GM12878 (cell line): ENCODE data around the gene FAM120AOS. TPM values are rescaled to one million over a fixed set of nuclear protein-coding genes. Genes with fewer than 3 reads are reported as not detected.

ENCODE experiments used
- ATAC-seq: fragments of 200-7000 bp; cut with Tn5 transposase; 3 replicates; pipeline ENCODE4 v1.9.1; 2020; ENCODE audit warnings: mild to moderate bottlenecking, moderate library complexity
- BruUV-seq: library from RNA; stranded (reverse); fragments of 400-500 nt; replicated peaks from 2 replicates; lab custom pipeline; 2021; lab: Mats Ljungman, UMichigan
- CTCF ChIA-PET: fragments of 300-600 bp; sonication (Branson Sonifier 250); formaldehyde crosslinking; extraction: SDS; loops from one replicate; lab custom pipeline; 2021; ENCODE audit warnings: inconsistent platforms; lab: Yijun Ruan, JAX
- POLR2A ChIA-PET: fragments of 350-600 bp; formaldehyde crosslinking; extraction: SDS; loops from one replicate; lab custom pipeline; 2021; ENCODE audit warnings: inconsistent platforms; lab: Charles Lee
- RAD21 ChIA-PET: fragments of 300-600 bp; sonication (Branson Sonifier 250); formaldehyde crosslinking; loops from one replicate; lab custom pipeline; 2023; ENCODE audit warnings: antibody characterized with exemption; ENCODE audit not compliant: unreplicated experiment; lab: Charles Lee
- SMC1A ChIA-PET: fragments of 300-600 bp; sonication (Branson Sonifier 250); formaldehyde crosslinking; loops from one replicate; lab custom pipeline; 2023; ENCODE audit not compliant: unreplicated experiment, uncharacterized antibody; lab: Charles Lee
- DNase-seq: peaks from one replicate; pipeline ENCODE4 v3.0.0-alpha.2; 2011; ENCODE audit warnings: low read depth, low spot score
- FAIRE-seq: peaks from 3 replicates; lab custom pipeline; 2011; peaks lifted over from hg19 to GRCh38; lab: Jason Lieb, UNC
- H2AFZ ChIP-seq: 2 replicates; pipeline ENCODE4 v1.6.0; 2011; ENCODE audit warnings: low read depth, low read length, control low read depth; ENCODE audit not compliant: control insufficient read depth
- H3K27ac ChIP-seq: 2 replicates; pipeline ENCODE4 v1.5.1; 2011; ENCODE audit warnings: control low read depth; ENCODE audit not compliant: control insufficient read depth, insufficient read depth
- H3K27me3 ChIP-seq, 2 experiments: replicated peaks in 1 of 2; 2 replicates each; pipeline versions ENCODE4 v1.6.0 to v1.6.1; 2011; ENCODE audit warnings: low read length in 1 of 2; ENCODE audit not compliant: control insufficient read depth in 2 of 2, insufficient read depth in 2 of 2
- H3K36me3 ChIP-seq, 2 experiments: 2 replicates each; pipeline ENCODE4 v1.5.1; 2011; ENCODE audit warnings: low read length in 1 of 2; ENCODE audit not compliant: control insufficient read depth in 2 of 2, insufficient read depth in 2 of 2
- H3K4me1 ChIP-seq: 2 replicates; pipeline ENCODE4 v1.6.1; 2011; ENCODE audit warnings: mild to moderate bottlenecking, low read length, moderate library complexity, mixed read lengths; ENCODE audit not compliant: control insufficient read depth, insufficient read depth
- H3K4me2 ChIP-seq: 2 replicates; pipeline ENCODE4 v1.6.0; 2011; ENCODE audit warnings: control low read depth; ENCODE audit not compliant: control insufficient read depth, insufficient read depth
- H3K4me3 ChIP-seq: fragments of 200-600 bp; sonication (generic); 2 replicates; pipeline ENCODE4 v1.5.1; 2016
- H3K79me2 ChIP-seq: 2 replicates; pipeline ENCODE4 v1.6.0; 2011; ENCODE audit warnings: low read length; ENCODE audit not compliant: control insufficient read depth, insufficient read depth
- H3K9ac ChIP-seq: 2 replicates; pipeline ENCODE4 v1.8.0; 2011; ENCODE audit warnings: low read length, control low read depth, mixed read lengths; ENCODE audit not compliant: control insufficient read depth, insufficient read depth
- H3K9me3 ChIP-seq: replicated peaks from 3 replicates; pipeline ENCODE4 v1.5.1; 2011; ENCODE audit warnings: mild to moderate bottlenecking, low read length; ENCODE audit not compliant: control insufficient read depth, insufficient read depth
- H4K20me1 ChIP-seq: 2 replicates; pipeline ENCODE4 v1.6.0; 2011; ENCODE audit not compliant: control insufficient read depth, insufficient read depth
- CBFB ChIP-seq: IDR thresholded peaks from 2 replicates; pipeline ENCODE4 v1.6.1; 2016; ENCODE audit warnings: antibody characterized with exemption, low read depth
- CBX3 ChIP-seq: fragments of 200-600 bp; sonication (generic); IDR thresholded peaks from 2 replicates; pipeline ENCODE4 v1.6.1; 2016; ENCODE audit warnings: low read depth, borderline replicate concordance
- IKZF2 ChIP-seq, 2 experiments: fragments of 450-650 bp; IDR thresholded peaks; 2 replicates each; pipeline ENCODE4 v1.6.1; 2017; ENCODE audit warnings: mild to moderate bottlenecking in 2 of 2, moderate library complexity in 2 of 2
- JUND ChIP-seq: IDR thresholded peaks from 2 replicates; pipeline ENCODE4 v1.6.1; 2012; ENCODE audit warnings: low read depth, mild to moderate bottlenecking, low read length, improper control_type of control experiment, moderate library complexity
- WGBS: methylation state at CpG from one replicate; pipeline ENCODE4 v1.1.6; 2016; ENCODE audit warnings: low lambda C conversion rate; ENCODE audit not compliant: insufficient replicate concordance, insufficient coverage; ENCODE audit errors: missing lambda C conversion rate; 5-methylcytosine and 5-hydroxymethylcytosine counted together
- in situ Hi-C: fragments of 300-500 bp; cut with MboI; formaldehyde crosslinking; loops from 9 replicates; pipeline ENCODE4 v1.14.3; 2018; ENCODE audit warnings: mixed read lengths
- intact Hi-C: fragments of 100-400 bp; cut with micrococcal nuclease; formaldehyde crosslinking; loops from one replicate; pipeline ENCODE4 v1.14.2; 2022; ENCODE audit not compliant: unreplicated experiment
- polyA plus RNA-seq, 11 experiments: library from polyadenylated mRNA; depleted of rRNA in 4 of 11; unstranded in 6 of 11; stranded (reverse) in 5 of 11; fragments of >200 nt; fragmentation: Nextera tagmentation in 4 of 11; fragmentation: Illumina TruSeq in 1 of 11; extraction: Ambion mirVana in 4 of 11; extraction: Trizol in 1 of 11; gene quantifications; 1 replicate in 1 of 11; 2 replicates in 10 of 11; pipeline versions ENCODE4 v1.2.1 to v1.2.3, GENCODE V29; 2011 to 2016; ENCODE audit warnings: inconsistent platforms in 2 of 11, missing spikeins in 2 of 11, low read depth in 1 of 11
- total RNA-seq, 4 experiments: library from RNA; depleted of rRNA in 3 of 4; stranded (reverse); fragments of >200 nt in 3 of 4; fragmentation: Illumina TruSeq in 1 of 4; extraction: Trizol in 1 of 4; gene quantifications; 2 replicates each; pipeline versions ENCODE4 v1.2.1 to v1.2.3, GENCODE V29; 2013 to 2021

FAM120AOS gene
- total and polyA plus RNA-seq, 10 of the 15 experiments (the other 5 are each of a cell fraction or from before 2014, with no cell fraction given) = 15.9 to 55.1 (median 34.6) TPM

DNA sequence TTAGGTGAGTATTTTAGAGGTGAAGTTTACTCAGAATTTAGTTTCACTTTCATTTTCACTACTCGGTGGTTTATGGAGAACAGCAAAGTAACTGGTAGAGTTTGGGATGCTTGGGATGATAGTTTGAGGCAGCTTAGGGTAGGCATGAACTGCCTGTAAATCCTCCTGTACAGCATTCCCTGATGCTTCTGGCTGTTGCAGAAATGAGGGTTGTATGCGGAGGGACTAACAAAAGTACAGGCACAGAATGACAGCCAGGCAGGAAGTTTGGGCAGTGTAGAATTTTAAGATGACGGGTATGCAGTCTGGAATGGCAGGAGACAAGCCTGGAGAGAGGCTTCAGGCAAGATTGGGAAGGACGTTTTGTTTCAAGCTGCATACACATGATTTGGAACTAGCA lies 48.0 kb upstream of the FAM120AOS start:
- H3K9ac ChIP-seq = no peak overlapping the region
- in situ Hi-C loops = no loop called here
- POLR2A ChIA-PET = no interaction called here
- 0 out of 2 replicates have a peak overlapping the region, but pooled peaks have one; percentile 11 for H3K4me2 ChIP-seq
- no peaks in the 10 kb centered on the region; the same call in 1 of the 2 replicates for H4K20me1 ChIP-seq
- H3K4me3 ChIP-seq = no peak overlapping the region
- WGBS = 46% methylated on average over 4 of the region's 4 CpGs
- no peak overlapping the region for H3K27ac ChIP-seq
- CTCF ChIA-PET = no interaction called here
- peaks cover 16 to 18% of the 10 kb centered on the region in 2 experiments; a peak in 3 of 4 replicates for H3K36me3 ChIP-seq
- no peak for FAIRE-seq
- RAD21 ChIA-PET = no interaction called here
- H2AFZ ChIP-seq = no peak overlapping the region
- SMC1A ChIA-PET = interaction anchor here (0.8 to 2.0 kb wide), 2 partner anchors 11 to 48 kb away, joined by 3 to 5 read pairs; partner anchors contain the start of gene FAM120AOS
- H3K79me2 ChIP-seq = peaks cover 8% of the 10 kb centered on the region
- DNase-seq = no peak
- no peak for ATAC-seq
- peaks cover 14% of the 10 kb centered on the region for H3K4me1 ChIP-seq
- no peaks in the 10 kb centered on the region for H3K9me3 ChIP-seq
- no peaks in the 10 kb centered on the region for H3K27me3 ChIP-seq
- TF ChIP-seq CBFB = no peak
- TF ChIP-seq IKZF2 (IDR thresholded peaks at IDR 0.05) = peak in 1 of 2 experiments; percentile 60; a peak in 3 of 4 replicates
- TF ChIP-seq CBX3 = no peak
- BruUV-seq = no TSS peak
- intact Hi-C loops = no loop called here

DNA sequence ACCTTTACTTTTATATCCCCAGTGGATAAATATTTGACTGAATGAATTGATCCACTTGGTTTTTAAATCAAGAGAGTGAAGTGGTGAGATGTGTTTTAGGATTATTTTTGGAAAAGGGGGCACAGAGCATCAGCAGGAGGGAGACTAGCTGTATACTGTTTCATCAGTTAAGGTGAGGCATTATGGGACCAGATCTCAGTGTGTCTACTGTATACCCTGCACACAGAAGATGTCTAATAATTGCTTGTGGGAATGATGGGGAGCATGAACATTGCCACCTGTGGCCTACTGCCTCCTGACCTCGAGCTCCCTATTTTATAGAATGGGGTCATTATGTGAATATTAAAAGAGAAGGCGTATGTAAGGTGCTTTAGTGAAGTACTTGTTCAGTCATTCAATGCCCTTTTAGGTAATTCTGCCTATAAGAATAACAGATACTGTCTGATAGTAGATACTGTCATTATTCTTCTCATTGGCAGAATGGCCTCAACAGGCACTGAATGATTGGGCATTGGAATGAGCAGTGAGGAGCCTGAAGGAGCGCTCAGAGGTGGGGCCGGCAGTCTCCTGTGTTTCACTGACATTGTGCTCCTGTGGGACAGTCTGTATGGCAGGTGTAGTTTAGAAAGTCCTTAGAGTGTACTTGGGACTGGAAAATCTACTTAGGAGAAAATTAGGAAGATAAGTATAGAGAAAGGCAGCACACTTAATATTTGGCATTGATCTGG lies 47.4 kb upstream of the FAM120AOS start:
- in situ Hi-C loops = no loop called here
- POLR2A ChIA-PET = no interaction called here
- Histone ChIP-seq H2AFZ (no peak overlapping the region), H3K4me2 (no peak overlapping the region), H3K4me1 (peaks cover 10% of the 10 kb centered on the region), H3K27ac (no peak overlapping the region)
- RAD21 ChIA-PET = no interaction called here
- intact Hi-C loops = no loop called here
- TF ChIP-seq JUND = no peak
- TF ChIP-seq, all 136 proteins: peak for 0
- ATAC-seq (no peak), DNase-seq (no peak), FAIRE-seq (no peak)
- ChIA-PET SMC1A (interaction anchor here (0.8 to 2.0 kb wide), 2 partner anchors 10 to 47 kb away, joined by 3 to 5 read pairs; partner anchors contain the start of gene FAM120AOS), CTCF (no interaction called here)
- Histone ChIP-seq H3K79me2 (peaks cover 2% of the 10 kb centered on the region), H3K27me3 (no peaks in the 10 kb centered on the region), H3K4me3 (no peak overlapping the region), H3K9ac (no peak overlapping the region), H3K9me3 (no peaks in the 10 kb centered on the region), H4K20me1 (no peaks in the 10 kb centered on the region; the same call in 1 of the 2 replicates), H3K36me3 (peaks cover 17 to 18% of the 10 kb centered on the region in 2 experiments; a peak in 3 of 4 replicates)
- 96% methylated on average over 4 of the region's 4 CpGs for WGBS
- no TSS peak for BruUV-seq
